Neural cell (in vitro differentiated cells): ENCODE measurements around the gene DMWD. TPM values are rescaled to one million over a fixed set of nuclear protein-coding genes. Genes with fewer than 3 reads are reported as not detected.
"Not testable (repeated sequence)": the region's sequence is repeated elsewhere in the genome, so short reads cannot be mapped to it uniquely, and the experiment has no call there.

ENCODE experiments used
- H2AFZ ChIP-seq: fragments of 200-600, 300-800 bp; sonication (generic), shearing (Covaris generic); 2 replicates; pipeline ENCODE4 v1.6.0; 2014; ENCODE audit warnings: low read depth, mild to moderate bottlenecking, antibody characterized with exemption, low read length, moderate library complexity
- H3F3A ChIP-seq: fragments of 200-600 bp; shearing (Covaris generic); 2 replicates; pipeline ENCODE4 v1.6.1; 2016; ENCODE audit warnings: mild to moderate bottlenecking, moderate library complexity, mixed read lengths, antibody characterized with exemption, low read length; ENCODE audit not compliant: insufficient read depth, poor library complexity, severe bottlenecking
- H3K27ac ChIP-seq: fragments of 200-600, 300-800 bp; sonication (generic), shearing (Covaris generic); 2 replicates; pipeline ENCODE4 v1.5.1; 2014; ENCODE audit warnings: mild to moderate bottlenecking, low read length, moderate library complexity
- H3K27me3 ChIP-seq: fragments of 300-800, 200-600 bp; sonication (generic), shearing (Covaris generic); 2 replicates; pipeline ENCODE4 v1.6.0; 2014; ENCODE audit warnings: mild to moderate bottlenecking, low read depth, low read length, moderate library complexity; ENCODE audit not compliant: insufficient read depth
- H3K36me3 ChIP-seq: fragments of 300-800, 200-600 bp; sonication (generic), shearing (Covaris generic); 2 replicates; pipeline ENCODE4 v1.5.1; 2014; ENCODE audit warnings: mild to moderate bottlenecking, antibody characterized with exemption, low read length, moderate library complexity; ENCODE audit not compliant: insufficient read depth
- H3K4me2 ChIP-seq: fragments of 300-800, 200-600 bp; sonication (generic), shearing (Covaris generic); 2 replicates; pipeline ENCODE4 v1.6.0; 2014; ENCODE audit warnings: mild to moderate bottlenecking, low read length
- H3K4me3 ChIP-seq: fragments of 300-800, 200-600 bp; sonication (generic), shearing (Covaris generic); 2 replicates; pipeline ENCODE4 v1.5.1; 2014; ENCODE audit warnings: mild to moderate bottlenecking, low read length, moderate library complexity
- H3K79me2 ChIP-seq: fragments of 200-600 bp; shearing (Covaris generic); replicated peaks from 2 replicates; pipeline ENCODE4 v1.6.0; 2014; ENCODE audit warnings: mild to moderate bottlenecking, low read length, moderate library complexity; ENCODE audit not compliant: insufficient read depth
- H3K9ac ChIP-seq: fragments of 300-800, 200-600 bp; sonication (generic), shearing (Covaris generic); 2 replicates; pipeline ENCODE4 v1.6.1; 2016; ENCODE audit warnings: mild to moderate bottlenecking, low read length, mixed read lengths
- H3K9me2 ChIP-seq: fragments of 200-600 bp; shearing (Covaris generic); 2 replicates; pipeline ENCODE4 v1.6.1; 2016; ENCODE audit warnings: mild to moderate bottlenecking, low read length, mixed read lengths; ENCODE audit not compliant: insufficient read depth
- H3K9me3 ChIP-seq: fragments of 200-600, 300-800 bp; sonication (generic), shearing (Covaris generic); 2 replicates; pipeline ENCODE4 v1.6.1; 2016; ENCODE audit warnings: mild to moderate bottlenecking, mixed run types, low read length, moderate library complexity, mixed read lengths
- H4K20me1 ChIP-seq: fragments of 200-600 bp; shearing (Covaris generic); 2 replicates; pipeline ENCODE4 v1.6.1; 2016; ENCODE audit warnings: mild to moderate bottlenecking, mixed run types; ENCODE audit not compliant: insufficient read depth
- CTCF ChIP-seq: fragments of 450-650 bp; IDR thresholded peaks from 2 replicates; pipeline ENCODE4 v1.5.1; 2014; ENCODE audit warnings: antibody characterized with exemption, mild to moderate bottlenecking, moderate library complexity; ENCODE audit not compliant: poor library complexity, severe bottlenecking
- EP300 ChIP-seq: fragments of 450-650 bp; conservative IDR thresholded peaks from 2 replicates; pipeline ENCODE4 v1.6.1; 2014; ENCODE audit warnings: antibody characterized with exemption, mild to moderate bottlenecking, moderate library complexity; ENCODE audit not compliant: poor library complexity, severe bottlenecking
- EZH2 ChIP-seq: fragments of 200-600, 300-800 bp; shearing (Covaris generic), sonication (generic); IDR thresholded peaks from 2 replicates; pipeline ENCODE4 v1.6.1; 2014; ENCODE audit warnings: antibody characterized with exemption, low read length, borderline replicate concordance, mild to moderate bottlenecking; ENCODE audit not compliant: insufficient read depth, poor library complexity, severe bottlenecking
- MXI1 ChIP-seq: fragments of 450-650 bp; conservative IDR thresholded peaks from 2 replicates; pipeline ENCODE4 v1.6.1; 2014; ENCODE audit warnings: antibody characterized with exemption, mild to moderate bottlenecking; ENCODE audit not compliant: poor library complexity, severe bottlenecking
- POLR2AphosphoS5 ChIP-seq: IDR thresholded peaks from 2 replicates; pipeline ENCODE4 v1.6.1; 2012
- RAD21 ChIP-seq: fragments of 450-650 bp; conservative IDR thresholded peaks from 2 replicates; pipeline ENCODE4 v1.6.1; 2014; ENCODE audit warnings: antibody characterized with exemption, mild to moderate bottlenecking, moderate library complexity
- REST ChIP-seq: IDR thresholded peaks from 2 replicates; pipeline ENCODE4 v1.6.1; 2012; ENCODE audit warnings: borderline replicate concordance
- SMC3 ChIP-seq: fragments of 450-650 bp; conservative IDR thresholded peaks from 2 replicates; pipeline ENCODE4 v1.6.1; 2014; ENCODE audit warnings: antibody characterized with exemption, mild to moderate bottlenecking, moderate library complexity; ENCODE audit not compliant: poor library complexity
- TAF1 ChIP-seq: IDR thresholded peaks from 2 replicates; pipeline ENCODE4 v1.6.1; 2012; ENCODE audit warnings: low read depth
- polyA plus RNA-seq: library from polyadenylated mRNA; depleted of rRNA; stranded (reverse); fragments of >200 nt; gene quantifications from 2 replicates; pipeline ENCODE4 v1.2.3, GENCODE V29; 2014

The DMWD gene
- polyA plus RNA-seq, 1 donor from 2014 or later, result 20.4 TPM

DNA sequence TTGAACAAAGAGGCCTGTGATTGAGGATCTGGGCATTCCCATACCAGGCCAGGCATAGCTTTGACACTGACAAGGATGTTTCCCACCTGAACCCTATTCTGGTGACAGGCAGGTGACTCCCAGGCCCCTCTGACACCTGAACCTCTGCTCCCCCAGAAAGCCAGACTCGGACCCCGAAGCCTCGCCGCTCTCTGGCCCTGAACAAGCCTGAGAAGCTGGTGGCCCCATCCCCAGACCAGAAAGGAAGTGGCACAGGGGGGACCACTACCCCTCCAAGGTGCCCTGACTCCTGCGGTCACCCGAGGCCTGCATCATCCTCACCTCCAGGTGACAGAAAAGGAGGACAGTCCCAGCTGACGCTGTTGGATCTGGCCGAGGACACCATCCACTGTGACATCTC, 38.3 kb downstream of the DMWD start:
- Histone ChIP-seq H3K4me2 (no peak overlapping the region), H3K9ac (no peak overlapping the region), H3K9me3 (no peaks in the 10 kb centered on the region), H3K36me3 (no peaks in the 10 kb centered on the region), H3K79me2 (no peaks in the 10 kb centered on the region), H3F3A (no peaks in the 10 kb centered on the region), H3K27ac (no peak overlapping the region), H3K27me3 (no peaks in the 10 kb centered on the region), H2AFZ (no peak overlapping the region), H3K4me3 (no peak overlapping the region), H3K9me2 (no peaks in the 10 kb centered on the region), H4K20me1 (no peaks in the 10 kb centered on the region)
- TF ChIP-seq EZH2 (no peak), EP300 (no peak)

DNA sequence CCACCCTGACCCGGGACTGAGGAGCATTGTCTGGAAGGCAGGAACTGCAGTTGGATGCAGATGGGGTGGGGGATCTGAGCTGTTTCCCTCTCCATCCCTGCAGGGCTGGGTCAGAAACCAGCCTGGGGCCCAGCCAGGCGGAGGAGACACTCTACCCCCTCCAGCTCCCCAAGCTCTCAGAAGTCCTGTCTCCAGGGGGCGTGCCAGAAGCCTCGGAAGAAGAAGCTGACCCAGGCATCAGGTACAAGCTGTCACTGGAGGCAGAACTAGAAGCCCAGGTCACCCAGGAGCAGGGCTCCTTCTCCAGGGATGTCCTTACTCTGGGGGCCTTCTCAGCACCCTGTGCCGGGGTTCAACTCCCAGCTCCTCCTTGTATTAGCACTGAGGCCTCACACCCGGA, 39.1 kb downstream of the DMWD start:
- Histone ChIP-seq H3K79me2 (no peaks in the 10 kb centered on the region), H3K4me2 (no peak overlapping the region), H3K9me2 (no peaks in the 10 kb centered on the region), H3K27ac (no peak overlapping the region), H3K9me3 (no peaks in the 10 kb centered on the region), H3K4me3 (no peak overlapping the region), H2AFZ (no peak overlapping the region), H3K9ac (no peak overlapping the region), H3K27me3 (no peaks in the 10 kb centered on the region), H4K20me1 (no peaks in the 10 kb centered on the region), H3K36me3 (no peaks in the 10 kb centered on the region), H3F3A (no peaks in the 10 kb centered on the region)
- TF ChIP-seq CTCF, result no peak
- TF ChIP-seq TAF1, result no peak
- TF ChIP-seq EZH2, result no peak
- TF ChIP-seq POLR2AphosphoS5, result no peak
- TF ChIP-seq SMC3, result no peak
- TF ChIP-seq REST, result no peak
- no peak for TF ChIP-seq RAD21
- no peak for TF ChIP-seq EP300
- no peak for TF ChIP-seq MXI1

DNA sequence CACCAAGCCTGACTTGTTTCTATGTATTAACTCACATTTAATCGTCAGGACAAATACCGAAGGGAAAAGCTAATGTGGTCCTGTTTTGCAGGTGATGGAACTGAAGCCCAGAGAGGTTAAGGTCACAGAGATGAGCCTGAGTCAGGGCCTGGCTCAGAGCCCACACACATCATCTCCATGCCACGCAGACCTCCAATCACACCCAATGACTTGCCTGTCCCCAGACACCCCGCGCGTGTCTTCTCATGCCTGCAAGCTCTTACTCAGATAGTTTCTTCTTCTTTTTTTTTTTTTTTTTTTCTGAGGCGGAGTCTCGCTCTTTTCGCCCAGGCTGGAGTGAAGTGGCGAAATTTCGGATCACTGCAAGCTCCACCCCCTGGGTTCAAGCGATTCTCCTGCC, 40.0 kb downstream of the DMWD start:
- no peaks in the 10 kb centered on the region for H3K9me2 ChIP-seq
- H3K4me3 ChIP-seq, result no peak overlapping the region
- no peak overlapping the region for H2AFZ ChIP-seq
- no peaks in the 10 kb centered on the region for H3F3A ChIP-seq
- no peak overlapping the region for H3K27ac ChIP-seq
- no peaks in the 10 kb centered on the region for H4K20me1 ChIP-seq
- no peaks in the 10 kb centered on the region for H3K9me3 ChIP-seq
- no peak overlapping the region for H3K4me2 ChIP-seq
- H3K9ac ChIP-seq, result no peak overlapping the region
- H3K27me3 ChIP-seq, result no peaks in the 10 kb centered on the region
- no peaks in the 10 kb centered on the region for H3K36me3 ChIP-seq
- no peaks in the 10 kb centered on the region for H3K79me2 ChIP-seq
- TF ChIP-seq MXI1 (no peak), TAF1 (no peak)

- not testable (repeated sequence) for H3K9ac ChIP-seq, H3K79me2 ChIP-seq, H4K20me1 ChIP-seq, H3K27me3 ChIP-seq, H3K4me3 ChIP-seq, H3F3A ChIP-seq, H3K27ac ChIP-seq, H3K4me2 ChIP-seq, H3K9me2 ChIP-seq, H3K36me3 ChIP-seq, H3K9me3 ChIP-seq, H2AFZ ChIP-seq
These were observed 41.2 kb downstream of the DMWD start for GRCh38 chr19:45751483-45751882.
